ENCODE results near the gene PFN1. TPM values are rescaled to one million over a fixed set of nuclear protein-coding genes. Genes with fewer than 3 reads are reported as not detected.
"Not testable (repeated sequence)": the region's sequence is repeated elsewhere in the genome, so short reads cannot be mapped to it uniquely, and the experiment has no call there.

The PFN1 gene
- total RNA-seq, 1 donor from 2014 or later: 339 TPM

DNA sequence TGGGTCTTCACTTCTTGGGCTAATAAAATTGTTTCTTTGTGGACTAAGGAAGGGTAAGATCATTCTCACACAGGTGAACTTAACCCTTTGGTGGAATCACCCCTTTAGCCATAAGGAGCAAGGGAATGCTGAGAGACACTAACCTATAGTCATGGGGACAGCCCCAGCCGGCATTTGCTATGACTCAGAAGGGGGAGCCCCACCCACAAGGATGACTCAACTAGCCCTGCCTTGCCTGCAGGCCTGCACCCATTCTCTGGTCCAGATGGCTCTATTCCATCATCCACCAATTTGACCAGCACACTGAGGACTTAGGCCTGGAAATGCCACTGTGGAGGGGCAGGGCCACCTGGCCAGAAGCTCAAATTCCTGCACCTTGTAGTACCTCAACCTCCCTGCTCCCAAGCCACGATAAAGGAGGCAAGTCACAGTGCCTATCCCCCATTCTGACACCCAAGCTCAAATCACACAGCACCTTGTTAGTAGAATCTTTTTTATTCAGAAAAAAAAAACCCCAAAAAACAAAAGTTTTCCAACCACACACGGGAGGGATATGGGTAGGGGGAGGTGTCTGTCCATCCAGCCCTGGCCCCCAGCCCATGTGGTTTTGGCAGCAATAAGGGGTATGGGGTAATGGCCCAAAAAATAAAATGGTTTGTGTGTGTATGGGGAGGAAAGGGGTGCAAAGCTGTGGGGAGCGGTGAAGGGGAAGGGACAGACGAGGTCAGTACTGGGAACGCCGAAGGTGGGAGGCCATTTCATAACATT, 3.0 kb downstream of the PFN1 start:
- DNase-seq (ENCODE audit: low spot score): peak; percentile 74

DNA sequence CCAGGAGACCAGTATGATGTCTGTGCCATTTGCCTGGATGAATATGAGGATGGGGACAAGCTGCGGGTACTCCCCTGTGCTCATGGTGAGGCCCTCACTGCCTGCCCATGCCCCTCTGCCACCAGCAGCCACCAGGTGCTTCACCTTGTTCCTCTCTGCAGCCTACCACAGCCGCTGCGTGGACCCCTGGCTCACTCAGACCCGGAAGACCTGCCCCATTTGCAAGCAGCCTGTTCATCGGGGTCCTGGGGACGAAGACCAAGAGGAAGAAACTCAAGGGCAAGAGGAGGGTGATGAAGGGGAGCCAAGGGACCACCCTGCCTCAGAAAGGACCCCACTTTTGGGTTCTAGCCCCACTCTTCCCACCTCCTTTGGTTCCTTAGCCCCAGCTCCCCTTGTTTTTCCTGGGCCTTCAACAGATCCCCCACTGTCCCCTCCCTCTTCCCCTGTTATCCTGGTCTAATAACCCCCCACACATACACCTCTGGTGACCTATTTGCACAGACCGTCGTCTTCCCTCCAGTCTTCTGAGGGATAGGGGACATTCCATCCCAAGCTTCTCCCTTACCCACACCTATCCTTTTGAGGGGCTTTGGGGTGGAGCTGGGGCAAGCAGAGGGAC, 3.7 kb downstream of the PFN1 start:
- no peak for DNase-seq (ENCODE audit: low spot score)

DNA sequence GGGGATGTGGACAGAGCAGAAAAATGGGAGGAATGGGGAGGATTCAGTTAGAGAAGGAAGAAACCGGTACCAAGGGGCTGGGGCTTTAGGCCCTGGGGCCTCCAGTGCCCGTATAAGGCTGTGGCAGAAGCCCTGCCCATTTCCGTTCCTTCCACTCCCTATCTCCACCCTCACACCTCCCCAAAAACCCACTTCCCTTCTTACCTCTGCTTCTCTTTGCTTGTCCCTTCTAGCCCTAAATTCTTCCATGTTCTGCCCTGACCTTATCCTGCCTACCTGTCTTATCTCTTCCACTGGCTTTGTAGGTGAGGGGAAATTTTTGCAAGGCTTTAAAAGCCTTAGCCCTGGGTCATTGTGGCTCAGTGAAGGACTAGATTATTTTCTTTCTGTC, 4.2 kb downstream of the PFN1 start:
- no peak for DNase-seq (ENCODE audit: low spot score)

DNA sequence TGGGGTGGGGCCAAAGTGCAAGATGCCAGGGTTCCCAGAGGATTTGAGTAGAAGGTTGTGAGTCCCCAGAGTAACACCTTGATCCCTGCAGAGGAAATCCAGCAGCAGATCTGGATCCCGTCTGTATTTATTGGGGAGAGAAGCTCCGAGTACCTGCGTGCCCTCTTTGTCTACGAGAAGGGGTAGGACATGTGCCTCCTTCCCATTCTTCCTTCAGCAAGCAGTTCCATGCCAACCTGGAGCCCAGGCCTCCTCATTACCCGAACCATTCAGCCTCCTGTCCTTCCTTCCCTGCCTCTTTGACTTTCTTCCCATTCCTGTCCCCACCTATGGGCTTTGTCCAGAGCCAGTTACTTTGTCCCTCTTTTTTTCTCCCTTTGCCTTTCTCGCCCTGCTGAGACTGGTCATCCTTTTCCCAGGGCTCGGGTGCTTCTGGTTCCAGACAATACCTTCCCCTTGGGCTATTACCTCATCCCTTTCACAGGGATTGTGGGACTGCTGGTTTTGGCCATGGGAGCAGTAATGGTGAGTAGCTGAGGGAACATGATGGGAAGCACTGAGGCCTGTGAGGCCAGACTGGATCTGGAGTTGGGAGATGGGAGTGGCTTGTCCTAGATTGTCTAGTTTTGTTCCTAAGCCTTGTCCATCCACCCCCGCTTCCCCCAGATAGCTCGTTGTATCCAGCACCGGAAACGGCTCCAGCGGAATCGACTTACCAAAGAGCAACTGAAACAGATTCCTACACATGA, 5.4 kb downstream of the PFN1 start:
- DNase-seq (ENCODE audit: low spot score): no peak

DNA sequence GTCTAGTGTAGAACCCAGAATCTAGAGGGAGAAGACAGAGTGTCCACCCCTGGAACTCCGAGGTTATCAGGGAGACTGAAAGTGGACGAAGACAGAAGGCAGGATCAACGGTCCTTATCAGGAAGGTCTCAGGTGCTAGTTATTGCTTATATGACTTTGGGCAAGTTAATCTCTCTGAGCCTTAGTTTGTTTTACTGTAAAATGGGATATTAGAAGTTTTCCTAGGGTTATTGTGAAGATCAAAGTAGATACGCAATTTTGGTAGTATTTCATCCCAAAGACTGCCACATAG, 7.1 kb downstream of the PFN1 start:
- DNase-seq (ENCODE audit: low spot score): no peak

DNA sequence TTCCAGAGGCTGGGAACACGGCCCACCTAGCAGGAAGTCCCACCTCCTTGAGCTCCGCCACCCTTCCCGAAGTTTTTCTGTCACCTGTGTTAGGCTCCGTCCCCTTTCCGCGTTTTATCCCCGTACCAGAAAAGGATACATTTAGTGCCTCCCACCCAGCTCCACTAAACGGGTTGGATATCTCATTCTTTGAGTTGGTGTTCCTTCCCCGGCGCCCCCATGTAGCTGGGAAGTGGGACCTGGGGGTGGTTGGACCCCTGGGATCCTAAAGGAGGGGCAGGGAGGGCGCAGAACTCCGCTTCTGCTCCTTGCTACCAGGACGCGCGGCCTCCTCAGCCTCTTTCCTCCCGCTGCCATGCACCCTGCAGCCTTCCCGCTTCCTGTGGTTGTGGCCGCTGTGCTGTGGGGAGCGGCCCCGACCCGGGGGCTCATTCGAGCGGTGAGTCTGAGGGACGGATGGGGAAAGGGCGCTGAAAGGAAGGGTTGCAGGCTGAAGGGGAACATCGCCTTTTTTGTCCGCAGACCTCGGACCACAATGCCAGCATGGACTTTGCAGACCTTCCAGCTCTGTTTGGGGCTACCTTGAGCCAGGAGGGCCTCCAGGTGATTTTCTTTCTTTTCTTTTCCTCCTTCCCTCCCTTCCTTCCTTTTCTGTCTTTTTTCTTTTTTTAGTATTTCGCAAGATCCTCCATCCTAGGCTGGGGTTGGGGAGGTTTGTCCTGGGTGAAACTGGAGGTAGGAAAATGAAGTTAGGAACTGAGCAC, 7.6 kb downstream of the PFN1 start:
- no peak for DNase-seq (ENCODE audit: low spot score)

DNA sequence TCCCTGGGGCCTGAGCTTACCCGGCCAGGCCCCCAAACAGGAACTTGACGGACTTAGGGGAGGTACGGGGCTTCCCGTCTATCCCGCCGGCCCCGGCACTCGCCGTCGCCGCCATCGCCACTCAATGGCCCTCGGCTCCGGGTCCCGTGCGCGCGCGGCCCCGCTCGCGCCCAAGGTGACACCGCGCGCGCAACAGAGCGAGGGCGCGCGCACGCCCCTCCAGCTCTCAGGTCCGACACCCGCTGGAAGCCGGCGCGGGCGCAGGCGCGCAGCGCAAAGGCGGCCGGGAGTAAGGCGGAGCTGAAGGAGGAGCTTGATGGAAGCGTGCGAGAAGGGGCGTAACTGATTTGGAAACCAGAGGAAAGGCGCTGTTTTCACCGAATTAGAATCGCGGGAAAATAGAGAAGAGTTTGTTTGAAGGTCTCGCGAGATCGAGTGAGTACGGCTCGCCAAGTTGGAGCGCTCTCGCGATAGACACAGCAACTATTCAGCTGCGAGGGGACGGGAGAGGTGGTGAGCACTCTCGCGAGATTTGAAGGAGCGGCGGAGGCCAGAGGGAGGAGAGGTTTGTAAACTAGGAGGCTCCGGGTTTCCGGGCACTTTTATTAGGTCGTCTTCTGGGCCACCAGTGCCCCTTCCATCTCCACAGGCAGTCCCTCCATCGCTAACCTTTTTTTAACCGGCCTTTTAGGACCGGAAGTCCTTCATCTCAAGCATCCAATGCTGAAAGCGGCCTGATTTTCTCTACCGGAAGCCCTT, 8.4 kb downstream of the PFN1 start, which contains the start of the genes RNF167 and SLC25A11:
TSS of gene RNF167 (plus strand) at position 473 of the 759 bp plus-strand sequence. CDS start 642 bp downstream, outside the sequence.
TSS of gene SLC25A11 (minus strand) at position 251 of the 759 bp plus-strand sequence. CDS start at position 115, 136 bp downstream.
- DNase-seq (ENCODE audit: low spot score): peak; percentile 100

DNA sequence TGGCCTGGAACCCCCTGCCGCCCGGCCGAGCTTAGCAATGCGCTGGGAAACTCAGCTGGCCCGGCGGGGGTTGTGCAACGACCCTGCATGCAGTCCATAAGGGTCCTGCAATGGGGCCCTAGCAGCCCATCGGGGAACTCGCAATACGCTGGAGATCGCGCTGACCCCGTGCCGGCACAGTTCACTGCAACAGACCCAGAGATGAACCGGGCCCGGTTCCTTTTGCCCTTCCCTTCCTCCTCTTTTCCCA, 8.9 kb downstream of the PFN1 start:
- no peak for DNase-seq (ENCODE audit: low spot score)

DNA sequence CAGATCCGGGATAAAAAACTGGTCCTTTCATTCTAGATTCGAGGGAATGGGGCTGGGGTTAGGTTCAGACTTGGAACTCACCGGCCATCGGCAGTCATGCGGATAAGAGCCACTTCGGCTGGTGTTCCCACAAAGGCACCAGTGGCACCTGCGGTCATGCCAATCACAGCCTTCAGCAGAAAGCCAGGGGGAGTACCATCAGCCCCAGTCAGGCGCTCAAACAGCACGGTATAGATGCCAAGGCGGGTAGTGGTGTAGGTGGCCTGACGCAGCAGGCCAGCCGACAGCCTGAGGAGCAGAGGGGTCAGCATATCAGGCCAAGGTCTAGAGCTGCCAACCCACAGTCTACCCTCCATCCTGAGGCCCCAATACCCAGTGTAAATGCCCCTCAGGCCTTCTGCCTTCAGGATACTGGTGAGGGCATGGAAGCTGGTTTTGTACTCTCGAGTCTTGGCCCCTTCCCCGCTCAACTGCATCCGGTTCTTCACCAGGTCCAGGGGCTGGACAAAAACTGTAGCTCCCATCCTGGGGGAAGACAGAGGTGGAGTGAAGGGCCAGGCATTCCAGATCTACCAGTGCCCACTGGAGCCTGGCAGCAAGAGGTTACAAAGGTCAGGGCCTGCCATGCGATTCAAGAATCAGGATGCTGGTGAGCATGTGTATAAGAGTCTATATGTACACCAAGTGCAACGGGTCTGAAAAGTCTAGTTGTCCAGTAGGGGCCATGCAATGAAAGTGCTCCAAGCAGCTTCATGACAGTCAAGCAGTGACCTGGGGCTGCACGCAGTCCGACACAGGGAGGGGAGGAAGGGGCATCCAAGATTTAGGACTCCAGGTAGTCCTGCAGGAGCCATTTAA, 9.4 kb downstream of the PFN1 start:
- no peak for DNase-seq (ENCODE audit: low spot score)

DNA sequence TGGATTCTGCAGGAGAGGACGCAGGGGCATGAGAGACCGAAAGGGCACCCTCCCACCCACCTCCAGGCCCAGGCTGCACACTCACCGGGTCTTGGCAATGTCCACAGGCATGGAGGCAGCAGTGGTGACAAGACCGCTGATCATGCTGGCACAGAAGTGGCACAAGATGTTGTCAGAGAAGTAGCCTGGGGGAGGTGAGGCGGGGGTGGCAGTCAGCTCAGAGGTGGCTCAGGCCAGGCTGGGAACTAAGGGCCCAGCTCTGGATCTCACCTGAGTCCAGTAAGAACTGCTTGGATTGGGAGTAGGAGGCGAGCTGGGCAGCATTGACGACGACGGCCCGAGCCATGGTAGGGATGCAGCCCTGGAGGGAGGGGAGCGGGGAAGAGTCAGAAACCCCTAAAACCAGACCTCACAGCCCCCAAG, 10.2 kb downstream of the PFN1 start:
- no peak for DNase-seq (ENCODE audit: low spot score)

DNA sequence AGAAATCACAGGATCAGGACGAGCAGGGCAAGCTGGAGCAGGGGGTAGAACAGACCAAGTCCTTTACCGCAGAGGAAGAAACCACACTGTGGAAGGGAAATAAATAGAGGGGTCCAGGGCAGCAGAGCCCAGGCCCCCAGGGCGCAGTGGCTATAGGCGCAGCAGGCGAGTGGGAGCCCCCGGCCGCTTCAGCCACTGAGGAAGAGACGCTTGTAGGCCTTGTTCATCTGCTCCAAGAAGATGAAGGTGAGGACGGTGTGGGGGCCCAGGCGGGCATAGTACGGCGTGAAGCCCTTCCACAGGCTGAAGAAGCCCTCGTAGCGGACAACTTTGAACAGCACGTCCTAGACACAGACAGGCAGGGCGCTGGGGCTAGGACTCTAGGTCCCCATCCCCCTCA, 10.8 kb downstream of the PFN1 start:
- DNase-seq (ENCODE audit: low spot score): no peak

DNA sequence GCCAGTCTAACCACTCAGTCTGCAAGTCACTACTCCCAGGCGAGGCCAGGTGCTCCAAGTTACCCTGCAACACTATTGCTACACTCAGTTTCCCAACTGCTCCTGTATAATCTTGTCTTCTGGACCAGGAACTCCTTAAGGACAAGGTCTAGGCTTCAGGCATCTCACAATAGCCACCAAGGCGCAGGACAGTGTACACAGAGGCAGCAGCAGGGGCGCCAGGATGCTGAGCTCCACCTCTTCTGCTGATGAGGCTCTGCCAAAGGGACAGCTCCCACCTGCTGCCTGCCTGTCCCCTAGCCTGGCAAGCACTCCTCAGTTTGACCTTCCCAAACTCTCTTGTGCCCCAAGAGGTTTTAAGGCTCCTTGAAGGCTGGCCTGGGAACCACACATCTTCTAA, 11.9 kb downstream of the PFN1 start:
- no peak for DNase-seq (ENCODE audit: low spot score)

DNA sequence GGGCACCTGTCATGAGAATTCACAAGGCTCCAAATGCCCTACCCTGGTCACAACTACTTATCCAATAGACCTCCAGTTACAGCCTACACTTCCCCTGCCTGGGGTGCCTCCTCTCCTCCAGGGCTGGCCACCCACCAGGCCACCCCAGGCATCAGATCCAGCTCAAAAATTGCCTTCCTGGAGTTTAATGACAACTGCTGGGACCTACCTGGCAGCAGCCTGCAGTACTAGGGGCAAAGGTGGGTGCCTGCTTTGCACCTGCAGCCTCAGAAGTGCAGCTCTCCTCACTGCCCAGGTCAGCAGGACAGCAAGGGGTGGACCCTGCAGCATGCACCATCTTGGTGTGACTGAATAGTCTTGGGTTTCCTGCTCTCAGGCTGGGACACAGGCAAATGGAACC, 12.7 kb downstream of the PFN1 start:
- no peak for DNase-seq (ENCODE audit: low spot score)

DNA sequence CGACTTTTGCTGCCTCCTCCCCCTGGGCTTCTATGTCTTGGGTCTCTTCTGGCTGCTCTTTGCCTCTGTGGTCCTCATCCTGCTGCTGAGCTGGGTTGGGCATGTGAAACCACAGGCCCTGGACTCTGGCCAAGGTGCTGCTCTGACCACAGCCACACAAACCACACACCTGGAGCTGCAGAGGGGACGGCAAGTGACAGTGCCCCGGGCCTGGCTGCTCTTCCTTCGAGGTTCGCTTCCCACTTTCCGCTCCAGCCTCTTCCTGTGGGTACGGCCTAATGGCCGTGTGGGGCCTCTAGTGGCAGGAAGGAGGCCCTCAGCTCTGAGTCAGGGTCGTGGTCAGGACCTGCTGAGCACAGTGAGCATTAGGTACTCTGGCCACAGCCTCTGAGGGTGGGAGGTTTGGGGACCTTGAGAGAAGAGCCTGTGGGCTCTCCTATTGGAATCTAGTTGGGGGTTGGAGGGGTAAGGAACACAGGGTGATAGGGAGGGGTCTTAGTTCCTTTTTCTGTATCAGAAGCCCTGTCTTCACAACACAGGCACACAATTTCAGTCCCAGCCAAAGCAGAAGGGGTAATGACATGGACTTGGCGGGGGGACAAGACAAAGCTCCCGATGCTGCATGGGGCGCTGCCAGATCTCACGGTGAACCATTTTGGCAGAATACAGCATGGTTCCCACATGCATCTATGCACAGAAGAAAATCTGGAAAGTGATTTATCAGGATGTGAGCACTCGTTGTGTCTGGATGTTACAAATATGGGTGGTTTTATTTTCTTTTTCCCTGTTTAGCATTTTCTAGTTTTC, 14.0 kb downstream of the PFN1 start:
- DNase-seq (ENCODE audit: low spot score): no peak

DNA sequence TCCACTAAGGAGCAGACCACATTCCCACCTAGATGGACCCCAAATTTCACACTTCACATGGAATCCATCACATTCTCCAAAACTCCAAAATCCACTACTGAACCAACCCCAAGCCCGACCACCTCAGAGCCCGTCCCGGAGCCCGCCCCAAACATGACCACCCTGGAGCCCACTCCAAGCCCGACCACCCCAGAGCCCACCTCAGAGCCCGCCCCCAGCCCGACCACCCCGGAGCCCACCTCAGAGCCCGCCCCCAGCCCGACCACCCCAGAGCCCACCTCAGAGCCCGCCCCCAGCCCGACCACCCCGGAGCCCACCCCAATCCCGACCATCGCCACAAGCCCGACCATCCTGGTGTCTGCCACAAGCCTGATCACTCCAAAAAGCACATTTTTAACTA, 14.7 kb downstream of the PFN1 start:
- DNase-seq (ENCODE audit: low spot score): no peak

DNA sequence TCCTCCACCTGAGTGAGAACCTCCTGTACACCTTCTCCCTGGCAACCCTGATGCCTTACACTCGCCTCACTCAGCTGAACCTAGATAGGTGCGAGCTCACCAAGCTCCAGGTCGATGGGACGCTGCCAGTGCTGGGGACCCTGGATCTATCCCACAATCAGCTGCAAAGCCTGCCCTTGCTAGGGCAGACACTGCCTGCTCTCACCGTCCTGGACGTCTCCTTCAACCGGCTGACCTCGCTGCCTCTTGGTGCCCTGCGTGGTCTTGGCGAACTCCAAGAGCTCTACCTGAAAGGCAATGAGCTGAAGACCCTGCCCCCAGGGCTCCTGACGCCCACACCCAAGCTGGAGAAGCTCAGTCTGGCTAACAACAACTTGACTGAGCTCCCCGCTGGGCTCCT, 15.6 kb downstream of the PFN1 start:
- no peak for DNase-seq (ENCODE audit: low spot score)

DNA sequence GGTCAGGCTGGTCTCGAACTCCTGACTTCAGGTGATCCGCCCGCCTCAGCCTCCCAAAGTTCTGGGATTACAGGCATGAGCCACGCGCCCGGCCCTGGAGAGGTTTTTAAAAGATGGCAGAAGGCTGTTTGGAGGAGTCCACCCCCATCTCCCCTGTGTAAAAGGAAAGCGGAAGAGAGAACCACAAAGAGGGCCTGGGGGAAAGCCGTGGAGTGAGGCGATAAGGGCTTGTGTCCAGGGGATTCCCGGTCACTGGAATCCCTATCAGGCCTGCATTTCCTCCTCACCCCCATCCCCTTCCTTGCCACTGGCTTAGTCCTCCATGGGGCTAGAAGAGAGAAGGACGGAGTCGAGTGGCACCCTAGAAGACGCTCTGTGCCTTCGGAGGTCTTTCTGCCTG, 16.4 kb downstream of the PFN1 start, which contains the start of gene GP1BA:
TSS of gene GP1BA (plus strand) at position 315 of the 400 bp plus-strand sequence. CDS start 328 bp downstream, outside the sequence.
- DNase-seq (ENCODE audit: low spot score): no peak

DNA sequence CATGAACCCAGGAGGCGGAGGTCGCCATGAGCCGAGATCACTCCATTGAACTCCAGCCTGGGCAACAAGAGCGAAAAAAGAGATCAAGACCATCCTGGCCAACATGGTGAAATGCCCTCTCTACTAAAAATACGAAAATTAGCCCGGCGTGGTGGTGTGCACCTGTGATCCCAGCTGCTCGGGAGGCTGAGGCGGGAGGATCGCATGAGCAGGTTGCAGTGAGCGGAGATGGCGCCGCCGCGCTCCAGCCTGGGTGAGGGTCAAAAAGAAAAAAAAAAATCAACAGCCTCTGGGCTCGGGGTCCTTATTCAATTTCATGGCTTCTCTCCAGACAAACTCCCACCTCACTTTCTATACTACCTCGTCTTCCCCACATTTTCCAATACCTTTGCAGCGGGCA, 19.4 kb downstream of the PFN1 start:
- no peak for DNase-seq (ENCODE audit: low spot score)

DNA sequence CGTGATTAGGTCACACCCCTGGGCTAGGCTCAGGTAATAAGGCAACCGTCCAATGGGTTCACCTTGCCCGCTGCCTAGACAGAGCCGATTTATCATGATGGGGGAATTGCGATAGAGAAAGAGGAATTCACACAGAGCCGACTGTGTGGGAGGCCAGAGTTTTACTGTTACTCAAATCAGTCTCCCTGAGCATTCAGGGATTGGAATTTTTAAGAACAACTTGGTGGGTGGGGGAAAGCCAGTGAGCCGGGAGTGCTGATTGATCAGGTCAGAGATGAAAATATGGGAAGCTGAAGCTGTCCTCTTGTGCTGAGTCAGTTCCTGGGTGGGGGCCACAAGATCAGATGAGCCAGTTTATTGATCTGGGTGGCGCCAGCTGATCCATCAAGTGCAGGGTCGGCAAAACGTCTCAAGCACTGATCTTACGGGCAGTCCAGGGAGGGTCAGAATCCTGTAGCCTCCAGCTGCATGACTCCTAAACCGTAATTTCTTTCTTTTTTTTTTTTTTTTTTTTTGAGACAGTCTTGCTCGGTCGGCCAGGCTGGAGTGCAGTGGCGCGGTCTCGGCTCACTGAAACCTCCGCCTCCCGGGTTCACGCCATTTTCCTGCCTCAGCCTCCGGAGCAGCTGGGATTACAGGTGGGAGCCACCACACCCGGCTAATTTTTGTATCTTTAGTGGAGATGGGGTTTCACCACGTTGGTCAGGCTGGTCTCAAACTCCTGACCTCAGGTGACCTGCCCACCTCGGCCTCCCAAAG, 21.6 kb downstream of the PFN1 start:
- not testable (repeated sequence) for DNase-seq (ENCODE audit: low spot score)
